OCI-LY1 (cell line): ENCODE measurements around the gene FAM227A.

ENCODE experiments used
- H2AFZ ChIP-seq: fragments of 200-600 bp; sonication (generic), shearing (Covaris generic); 2 replicates; pipeline ENCODE4 v1.6.0; 2014; ENCODE audit warnings: antibody characterized with exemption, mild to moderate bottlenecking, low read length
- H3F3A ChIP-seq: fragments of 200-600 bp; sonication (generic), shearing (Covaris generic); 2 replicates; pipeline ENCODE4 v1.6.0; 2014; ENCODE audit warnings: mild to moderate bottlenecking, antibody characterized with exemption, low read length, moderate library complexity; ENCODE audit not compliant: insufficient read depth
- H3K27ac ChIP-seq: fragments of 200-600 bp; sonication (generic); 2 replicates; pipeline ENCODE4 v1.5.1; 2014; ENCODE audit warnings: low read length, mixed run types, mild to moderate bottlenecking, low read depth; ENCODE audit not compliant: poor library complexity, severe bottlenecking
- H3K27me3 ChIP-seq: fragments of 200-600 bp; sonication (generic); 2 replicates; pipeline ENCODE4 v1.6.0; 2014; ENCODE audit warnings: antibody characterized with exemption, mild to moderate bottlenecking, low read length, moderate library complexity; ENCODE audit not compliant: insufficient read depth
- H3K36me3 ChIP-seq: fragments of 200-600 bp; sonication (generic); 2 replicates; pipeline ENCODE4 v1.6.1; 2014; ENCODE audit warnings: mild to moderate bottlenecking, antibody characterized with exemption, low read length, moderate library complexity, mixed read lengths; ENCODE audit not compliant: insufficient read depth
- H3K4me1 ChIP-seq: fragments of 200-600 bp; sonication (generic); 2 replicates; pipeline ENCODE4 v1.5.1; 2014; ENCODE audit warnings: mild to moderate bottlenecking, low read length, moderate library complexity; ENCODE audit not compliant: insufficient read depth, severe bottlenecking
- H3K4me2 ChIP-seq: fragments of 200-600 bp; sonication (generic), shearing (Covaris generic); 2 replicates; pipeline ENCODE4 v1.6.1; 2014; ENCODE audit warnings: low read length
- H3K4me3 ChIP-seq: fragments of 200-600 bp; sonication (generic); 2 replicates; pipeline ENCODE4 v1.5.1; 2014; ENCODE audit warnings: low read length, low read depth, mild to moderate bottlenecking, mixed read lengths; ENCODE audit not compliant: poor library complexity, severe bottlenecking
- H3K79me2 ChIP-seq: fragments of 200-600 bp; shearing (Covaris generic); 2 replicates; pipeline ENCODE4 v1.6.1; 2016; ENCODE audit warnings: mixed run types, low read length, mixed read lengths; ENCODE audit not compliant: insufficient read depth
- H3K9ac ChIP-seq: fragments of 200-600 bp; sonication (generic), shearing (Covaris generic); 2 replicates; pipeline ENCODE4 v1.6.1; 2014; ENCODE audit warnings: mild to moderate bottlenecking, low read length, mixed read lengths
- H3K9me2 ChIP-seq: fragments of 200-600 bp; sonication (generic), shearing (Covaris generic); 2 replicates; pipeline ENCODE4 v1.6.1; 2014; ENCODE audit warnings: low read depth, mild to moderate bottlenecking, low read length, mixed read lengths
- H3K9me3 ChIP-seq: fragments of 200-600 bp; shearing (Covaris generic); 2 replicates; pipeline ENCODE4 v1.6.1; 2014; ENCODE audit warnings: low read length, mixed read lengths
- H4K20me1 ChIP-seq: fragments of 200-600 bp; sonication (generic), shearing (Covaris generic); 2 replicates; pipeline ENCODE4 v1.6.0; 2016; ENCODE audit warnings: mild to moderate bottlenecking, low read length; ENCODE audit not compliant: insufficient read depth
- EZH2 ChIP-seq: fragments of 200-600 bp; sonication (generic), shearing (Covaris generic); IDR thresholded peaks from 2 replicates; pipeline ENCODE4 v1.8.0; 2017; ENCODE audit warnings: borderline replicate concordance, mixed run types, mild to moderate bottlenecking, antibody characterized with exemption, low read length, moderate library complexity, mixed read lengths
- TF ChIP-seq, protein P1 (sequence below): fragments of 200-600 bp; sonication (generic), shearing (Covaris generic); IDR thresholded peaks from 2 replicates; pipeline ENCODE4 v1.5.1; 2017; ENCODE audit warnings: mild to moderate bottlenecking, antibody characterized with exemption, low read length, moderate library complexity, mixed read lengths

Gene FAM227A

DNA sequence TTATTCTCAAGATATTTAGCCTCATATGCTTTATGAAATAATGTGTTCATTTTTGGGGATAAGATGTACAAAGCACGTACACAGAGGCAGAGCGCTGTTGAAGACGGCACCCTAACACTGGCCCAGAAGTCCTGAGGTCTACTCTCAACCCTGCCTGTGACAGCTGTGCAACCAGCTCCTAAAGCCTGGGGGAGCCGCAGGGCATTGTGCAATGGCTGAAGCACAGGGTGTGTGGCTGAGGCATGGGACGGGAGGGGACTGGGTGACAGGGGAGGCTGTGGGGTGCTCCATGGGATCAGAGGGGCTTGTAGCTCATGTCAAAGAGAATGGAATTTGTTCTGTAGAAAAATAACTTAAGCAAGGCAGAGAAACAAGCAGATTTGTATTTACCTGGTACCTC lies 27.7 kb downstream of the FAM227A start:
- H3K4me3 ChIP-seq = no peak overlapping the region
- H3K9me3 ChIP-seq = no peaks in the 10 kb centered on the region
- no peaks in the 10 kb centered on the region for H3K27me3 ChIP-seq
- no peaks in the 10 kb centered on the region for H3K4me1 ChIP-seq
- H4K20me1 ChIP-seq = no peaks in the 10 kb centered on the region
- no peak for TF ChIP-seq EZH2
- TF ChIP-seq, protein P1, sequence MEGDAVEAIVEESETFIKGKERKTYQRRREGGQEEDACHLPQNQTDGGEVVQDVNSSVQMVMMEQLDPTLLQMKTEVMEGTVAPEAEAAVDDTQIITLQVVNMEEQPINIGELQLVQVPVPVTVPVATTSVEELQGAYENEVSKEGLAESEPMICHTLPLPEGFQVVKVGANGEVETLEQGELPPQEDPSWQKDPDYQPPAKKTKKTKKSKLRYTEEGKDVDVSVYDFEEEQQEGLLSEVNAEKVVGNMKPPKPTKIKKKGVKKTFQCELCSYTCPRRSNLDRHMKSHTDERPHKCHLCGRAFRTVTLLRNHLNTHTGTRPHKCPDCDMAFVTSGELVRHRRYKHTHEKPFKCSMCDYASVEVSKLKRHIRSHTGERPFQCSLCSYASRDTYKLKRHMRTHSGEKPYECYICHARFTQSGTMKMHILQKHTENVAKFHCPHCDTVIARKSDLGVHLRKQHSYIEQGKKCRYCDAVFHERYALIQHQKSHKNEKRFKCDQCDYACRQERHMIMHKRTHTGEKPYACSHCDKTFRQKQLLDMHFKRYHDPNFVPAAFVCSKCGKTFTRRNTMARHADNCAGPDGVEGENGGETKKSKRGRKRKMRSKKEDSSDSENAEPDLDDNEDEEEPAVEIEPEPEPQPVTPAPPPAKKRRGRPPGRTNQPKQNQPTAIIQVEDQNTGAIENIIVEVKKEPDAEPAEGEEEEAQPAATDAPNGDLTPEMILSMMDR = no peak
- H3K9me2 ChIP-seq = no peaks in the 10 kb centered on the region
- no peak overlapping the region for H3K9ac ChIP-seq
- no peaks in the 10 kb centered on the region for H3K79me2 ChIP-seq
- no peak overlapping the region for H2AFZ ChIP-seq
- no peak overlapping the region for H3K27ac ChIP-seq
- no peaks in the 10 kb centered on the region for H3K36me3 ChIP-seq
- no peak overlapping the region for H3K4me2 ChIP-seq
- no peaks in the 10 kb centered on the region for H3F3A ChIP-seq

DNA sequence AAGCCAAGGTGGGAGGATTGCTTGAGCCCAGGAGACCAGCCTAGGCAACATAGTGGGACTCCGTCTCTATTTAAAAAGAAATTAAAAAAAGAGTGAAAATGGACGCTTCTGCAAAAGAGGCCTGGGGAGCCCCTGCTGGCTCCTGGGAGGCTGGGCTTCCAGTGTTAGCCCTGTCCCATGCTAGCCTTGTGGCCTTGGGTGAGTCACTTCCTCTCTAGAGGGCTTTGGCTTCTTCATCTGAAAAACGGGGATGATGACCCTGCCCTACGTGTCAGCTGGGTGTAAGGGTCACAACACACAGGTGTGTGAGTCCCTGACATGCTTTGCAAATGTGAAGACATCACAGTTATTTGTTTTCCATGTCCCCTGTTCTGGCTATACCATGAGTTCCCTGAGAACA lies 32.8 kb downstream of the FAM227A start:
- Histone ChIP-seq H3F3A (no peaks in the 10 kb centered on the region), H3K9ac (no peak overlapping the region), H3K36me3 (peaks cover 3% of the 10 kb centered on the region; the same call in 1 of the 2 replicates), H3K4me2 (no peak overlapping the region), H3K27ac (no peak overlapping the region), H4K20me1 (no peaks in the 10 kb centered on the region), H3K4me1 (no peaks in the 10 kb centered on the region), H2AFZ (no peak overlapping the region), H3K4me3 (no peak overlapping the region), H3K79me2 (no peaks in the 10 kb centered on the region), H3K9me2 (no peaks in the 10 kb centered on the region), H3K27me3 (no peaks in the 10 kb centered on the region), H3K9me3 (peaks cover under 1% of the 10 kb centered on the region; the same call in 1 of the 2 replicates)
- no peak for TF ChIP-seq EZH2
- TF ChIP-seq, protein P1 = no peak

DNA sequence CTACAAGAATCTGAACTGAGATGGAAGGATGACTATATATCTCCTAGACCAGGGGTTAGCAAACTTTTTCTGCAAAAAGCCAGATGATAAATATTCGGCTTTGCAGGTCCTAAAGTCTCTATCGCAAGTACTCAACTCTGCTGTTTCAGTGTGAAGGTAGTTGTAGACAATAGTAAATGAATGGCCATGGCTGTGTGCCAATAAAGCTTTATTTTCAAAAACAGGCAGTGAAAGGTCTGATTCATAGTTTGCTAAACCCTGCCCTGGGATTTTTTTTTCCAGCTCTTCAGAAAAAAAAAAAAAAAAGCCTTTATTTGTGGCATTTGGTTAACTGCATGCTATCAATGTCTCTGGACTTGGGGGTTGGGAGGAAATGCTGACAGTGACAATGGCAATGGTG lies 37.5 kb downstream of the FAM227A start:
- no peaks in the 10 kb centered on the region for H3K27me3 ChIP-seq
- H3K4me2 ChIP-seq = no peak overlapping the region

More for the DNA sequence above, 37.5 kb downstream of the FAM227A start:
- Histone ChIP-seq H3K79me2 (no peaks in the 10 kb centered on the region), H2AFZ (no peak overlapping the region), H3K27ac (no peak overlapping the region), H3K4me3 (no peak overlapping the region), H3K4me1 (no peaks in the 10 kb centered on the region), H3K9me3 (peaks cover 4% of the 10 kb centered on the region; the same call in 1 of the 2 replicates), H3K9me2 (no peaks in the 10 kb centered on the region), H3F3A (no peaks in the 10 kb centered on the region), H3K36me3 (peaks cover 8% of the 10 kb centered on the region; the same call in 1 of the 2 replicates), H3K9ac (no peak overlapping the region), H4K20me1 (no peaks in the 10 kb centered on the region)
- TF ChIP-seq, protein P1 = no peak
